Lung microvascular endothelial cell (primary cell): ENCODE measurements around the gene LDLRAD4. TPM values are rescaled to one million over a fixed set of nuclear protein-coding genes. Genes with fewer than 3 reads are reported as not detected.

Source experiments
- DNase-seq, 2 donors: peaks; one replicate each; pipeline versions ENCODE4 v3.0.0 to v3.0.0-alpha.2; 2010; ENCODE audit warnings: low read depth in 2 of 2
- total RNA-seq: library from RNA; depleted of rRNA; stranded (reverse); fragments of >200 nt; gene quantifications from 2 replicates; pipeline ENCODE4 v1.2.1, GENCODE V29; 2014

LDLRAD4 gene
- total RNA-seq, 1 donor from 2014 or later = 22.2 TPM

DNA sequence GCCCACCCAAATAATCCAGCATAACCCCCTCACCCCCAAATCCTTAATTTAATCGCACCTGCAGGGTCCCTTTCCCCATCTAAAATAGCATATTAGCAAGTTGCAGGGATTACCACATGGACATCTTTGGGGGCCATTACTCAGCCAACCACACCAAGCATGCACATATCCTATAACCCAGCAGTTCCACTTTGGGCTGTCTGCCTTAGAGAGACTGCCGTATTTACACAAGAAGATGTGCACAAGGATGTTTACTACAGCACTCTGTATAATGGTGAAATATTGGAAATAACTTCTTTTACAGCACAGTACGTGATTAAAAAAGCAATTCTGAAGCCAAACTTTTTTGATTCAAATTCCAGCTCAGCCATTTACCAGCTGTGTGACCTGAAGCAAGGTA lies 17.3 kb upstream of the LDLRAD4 start:
- no peak for DNase-seq

DNA sequence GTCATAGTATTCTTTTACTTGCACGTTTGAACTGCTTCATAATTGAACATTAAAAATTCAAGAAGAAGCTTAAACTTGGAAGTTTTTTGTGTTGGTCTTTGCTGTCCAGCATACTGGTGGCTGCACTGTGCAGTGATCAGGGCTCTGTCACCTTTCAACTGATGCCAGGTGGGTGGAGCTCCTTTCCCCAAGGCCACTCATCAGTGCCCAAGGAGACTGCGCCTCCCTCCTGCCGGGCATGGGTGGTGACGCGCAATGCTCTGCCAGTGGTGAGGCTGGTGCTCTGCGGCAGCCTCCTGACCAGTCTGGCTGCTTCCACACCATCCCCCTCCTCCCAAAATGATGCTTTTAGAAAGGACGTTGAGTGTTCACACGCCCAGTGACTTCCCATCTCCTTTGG lies 16.0 kb upstream of the LDLRAD4 start:
- no peak for DNase-seq

DNA sequence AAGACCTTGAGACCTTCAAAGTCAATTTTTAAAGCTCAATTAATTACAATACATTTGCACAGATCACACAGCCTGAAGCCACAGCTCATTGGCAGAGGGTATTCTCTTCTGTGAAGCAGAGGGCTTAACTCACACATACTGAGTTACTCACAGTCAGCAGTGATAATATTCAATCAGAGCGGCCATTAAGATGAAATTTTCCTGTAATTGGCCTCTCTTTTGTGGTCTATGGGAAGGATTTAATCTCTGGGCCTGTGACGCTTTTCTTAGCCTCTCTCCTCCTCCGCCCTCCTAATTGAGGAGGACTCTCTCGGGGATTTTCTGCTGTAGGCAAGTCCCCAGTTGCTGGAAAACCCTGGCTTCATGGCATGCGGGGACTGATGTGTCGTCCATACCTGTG lies 12.3 kb upstream of the LDLRAD4 start:
- no peak for DNase-seq

DNA sequence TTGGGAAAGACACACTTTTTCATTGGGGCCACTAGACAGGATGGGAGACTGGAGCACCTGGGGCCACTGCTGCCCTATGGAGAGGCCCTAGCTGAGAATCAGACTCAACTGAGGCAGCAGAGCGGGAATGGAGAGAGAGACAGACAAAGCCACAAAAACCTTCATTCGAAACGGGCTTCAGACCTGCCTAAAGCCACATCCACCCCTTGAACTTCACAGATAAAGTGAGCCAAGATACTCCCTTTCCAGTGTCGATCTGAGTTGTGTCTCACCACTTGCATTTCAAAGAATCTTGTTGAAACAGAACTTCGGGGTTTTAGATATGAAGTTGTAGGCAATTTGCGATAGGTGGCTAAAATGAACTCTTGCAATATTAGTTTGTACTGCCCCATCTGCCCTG lies 11.3 kb upstream of the LDLRAD4 start:
- DNase-seq = no peak

DNA sequence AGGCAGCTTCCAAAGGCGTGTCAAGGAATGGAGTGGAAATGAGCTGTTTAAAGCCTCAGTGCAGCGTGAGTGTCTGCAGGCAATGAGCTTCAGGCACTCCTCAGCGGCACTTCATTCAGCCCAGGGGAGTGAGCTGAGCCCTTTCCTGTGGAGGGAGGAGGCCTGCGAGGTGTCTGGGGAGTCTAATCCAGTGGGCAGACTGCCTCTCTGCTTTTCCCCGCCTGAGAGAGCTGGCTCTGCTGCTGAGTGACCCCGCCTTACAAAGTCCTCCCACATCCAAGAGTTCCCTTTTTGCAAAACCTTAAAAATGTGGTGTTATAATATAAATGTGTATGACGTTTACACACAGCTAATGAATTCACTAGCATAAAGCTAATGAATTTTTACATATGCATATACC lies 7.0 kb upstream of the LDLRAD4 start:
- DNase-seq = no peak

DNA sequence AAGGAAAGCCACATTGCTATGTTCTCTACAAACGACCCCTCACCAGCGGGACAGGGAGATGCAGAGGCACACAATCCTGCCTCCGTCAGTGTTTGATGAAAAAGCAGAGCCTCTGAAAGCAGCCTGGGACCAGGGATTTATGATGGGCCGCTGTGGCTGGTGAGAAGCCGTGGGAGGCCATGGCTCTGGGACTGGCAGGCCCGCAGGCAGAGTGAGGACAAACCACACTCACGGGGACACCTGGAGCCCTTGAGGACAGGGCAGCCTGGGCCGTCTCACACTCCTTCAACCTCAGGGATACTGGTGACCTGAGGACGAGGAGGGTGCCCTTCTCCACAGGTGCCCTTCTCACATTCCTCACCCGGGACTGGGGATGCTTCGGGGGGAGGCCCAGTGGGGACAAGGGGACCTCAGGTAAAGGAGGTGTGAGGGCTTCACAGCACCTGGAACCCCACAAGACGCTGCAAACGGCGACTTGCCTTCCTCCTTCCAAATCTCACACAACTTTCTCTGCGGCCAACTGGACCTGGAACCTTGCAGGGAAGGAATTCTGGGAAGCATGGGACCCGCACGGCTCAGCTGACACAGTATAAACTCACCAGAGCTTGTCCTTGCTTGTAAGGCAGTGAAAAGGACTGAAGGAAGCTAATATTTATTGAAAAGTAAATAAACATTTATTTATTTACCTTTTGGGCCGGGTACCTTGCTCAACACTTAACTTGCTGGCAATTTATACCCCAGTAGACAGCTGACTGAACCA lies 5.3 kb upstream of the LDLRAD4 start:
- no peak for DNase-seq

DNA sequence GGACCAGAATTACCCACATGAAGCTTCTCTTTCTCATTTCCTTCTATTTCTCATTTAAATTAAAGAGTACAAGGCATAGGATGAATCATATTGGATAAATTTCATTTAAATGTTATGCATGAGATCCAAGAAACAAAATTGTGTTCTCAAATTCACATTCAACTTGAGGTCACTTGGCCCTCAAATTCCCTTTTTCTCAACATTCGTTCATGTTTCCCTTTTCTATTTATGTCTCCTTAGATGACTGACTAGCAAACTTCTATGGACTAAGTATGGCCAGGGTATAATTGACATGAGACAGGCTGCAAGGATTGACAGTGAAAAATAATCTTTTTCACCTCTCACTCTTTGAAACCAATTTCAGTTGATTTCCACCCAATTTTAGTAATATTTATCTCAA lies 4.0 kb upstream of the LDLRAD4 start:
- DNase-seq = no peak

DNA sequence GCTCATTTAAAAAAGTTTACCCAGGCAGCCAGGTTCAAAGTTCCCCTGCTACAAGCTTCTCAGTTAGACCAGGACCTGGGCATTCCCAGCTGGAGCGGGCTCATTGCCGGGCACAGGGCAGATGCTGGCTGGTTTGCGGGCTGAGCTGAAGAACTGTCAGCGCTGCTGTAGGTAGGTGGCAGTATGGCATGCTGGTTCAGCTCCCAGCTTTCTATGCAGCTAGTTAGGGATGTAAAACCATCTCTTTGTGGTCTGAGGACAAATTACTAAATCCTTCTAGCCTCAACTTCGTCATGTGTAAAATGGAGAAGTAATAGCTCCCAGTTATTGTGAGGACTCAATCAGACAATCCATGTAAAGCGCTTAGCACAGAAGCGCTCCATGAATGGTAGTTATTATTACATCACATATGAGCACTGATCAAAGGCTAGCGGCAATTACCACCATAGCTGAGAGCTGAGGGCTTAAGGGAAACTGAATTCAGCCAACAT lies 2.4 kb upstream of the LDLRAD4 start:
- peak; percentile 76 to 89 for DNase-seq

DNA sequence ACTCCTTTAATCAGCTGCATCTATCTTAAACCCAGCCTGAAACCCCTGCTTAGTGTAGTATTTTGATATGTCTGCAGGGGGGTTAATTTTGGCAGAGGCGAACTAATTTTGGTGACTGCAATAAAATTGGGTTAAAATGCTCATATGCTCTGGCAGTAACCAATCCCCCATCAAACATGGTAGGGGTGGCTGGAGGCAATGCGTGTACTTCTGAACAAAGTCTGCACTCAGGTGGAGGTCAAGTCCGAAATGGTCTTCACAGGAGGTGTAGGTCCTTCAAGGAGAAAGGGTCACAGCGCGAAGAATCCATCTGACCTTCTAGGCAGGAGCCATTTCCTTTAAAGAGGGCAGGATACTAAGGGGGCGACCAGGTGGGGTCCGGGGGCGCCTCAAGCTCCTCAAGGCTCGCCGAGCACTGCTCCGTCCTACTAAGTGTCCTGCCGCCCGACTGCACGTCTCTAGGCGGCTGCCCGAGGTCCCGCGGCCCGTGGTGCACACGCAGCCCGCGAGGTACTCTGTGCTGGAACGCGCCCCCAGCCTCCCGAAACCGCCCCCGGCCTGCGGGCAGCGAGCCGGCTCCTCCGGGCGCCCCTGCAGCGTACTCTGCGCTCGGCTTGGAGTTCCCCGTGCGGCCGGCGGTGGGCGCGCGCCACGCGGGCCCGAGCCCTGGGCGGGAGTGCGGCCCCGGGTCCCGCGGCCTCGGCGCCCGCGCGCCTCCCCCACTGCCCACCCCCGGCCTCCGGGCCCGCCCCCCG lies 1.7 kb upstream of the LDLRAD4 start:
- peak; percentile 22 to 74 for DNase-seq

DNA sequence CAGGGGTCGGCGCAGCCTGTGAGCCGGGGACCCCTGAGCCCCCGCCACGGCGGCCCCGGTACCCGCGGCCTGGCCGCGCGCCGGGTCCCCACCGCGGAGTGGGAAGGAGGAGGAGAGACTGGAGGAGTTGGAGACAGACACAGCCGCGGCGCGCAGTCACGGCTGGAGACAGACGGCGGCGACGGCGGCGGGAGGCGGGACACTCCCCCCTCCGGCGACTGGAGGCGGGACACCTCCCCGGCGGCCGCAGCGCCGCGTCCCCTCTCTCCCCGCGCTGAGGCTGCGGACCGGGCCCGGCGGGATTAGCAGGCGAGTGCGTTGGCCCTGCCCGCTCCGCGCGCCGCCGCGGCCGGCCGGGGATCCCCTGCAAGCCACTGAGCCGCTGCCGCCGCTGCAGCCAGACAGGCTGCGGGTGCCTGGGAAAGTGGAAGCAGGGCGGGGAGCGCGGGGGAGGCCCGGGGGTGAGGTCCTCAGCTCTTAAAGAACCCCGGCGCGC lies 1.0 kb upstream of the LDLRAD4 start:
- DNase-seq = peak; percentile 45 to 71

DNA sequence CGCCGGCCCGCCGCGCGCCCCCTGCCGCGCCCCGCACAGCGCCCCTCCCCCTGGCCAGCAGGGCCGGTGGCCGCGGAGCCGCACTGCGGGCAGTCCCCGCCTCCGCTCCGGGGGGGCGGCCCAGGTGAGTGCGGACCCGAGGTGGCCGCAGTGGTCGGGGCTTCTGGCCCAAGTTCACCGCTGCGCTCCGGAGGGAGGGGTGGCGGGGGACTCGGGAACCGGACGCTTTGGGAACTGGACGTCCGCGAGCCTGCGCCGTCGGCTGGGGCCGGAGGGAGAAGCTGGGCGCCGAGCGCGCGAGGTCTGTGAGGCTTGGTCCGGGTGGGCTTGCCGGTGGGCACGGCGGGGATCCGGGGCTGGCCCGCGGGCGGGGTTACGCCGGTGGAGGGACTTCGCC lies 591 bp upstream of the LDLRAD4 start:
- DNase-seq = peak in 1 of 2 donors; percentile 51

DNA sequence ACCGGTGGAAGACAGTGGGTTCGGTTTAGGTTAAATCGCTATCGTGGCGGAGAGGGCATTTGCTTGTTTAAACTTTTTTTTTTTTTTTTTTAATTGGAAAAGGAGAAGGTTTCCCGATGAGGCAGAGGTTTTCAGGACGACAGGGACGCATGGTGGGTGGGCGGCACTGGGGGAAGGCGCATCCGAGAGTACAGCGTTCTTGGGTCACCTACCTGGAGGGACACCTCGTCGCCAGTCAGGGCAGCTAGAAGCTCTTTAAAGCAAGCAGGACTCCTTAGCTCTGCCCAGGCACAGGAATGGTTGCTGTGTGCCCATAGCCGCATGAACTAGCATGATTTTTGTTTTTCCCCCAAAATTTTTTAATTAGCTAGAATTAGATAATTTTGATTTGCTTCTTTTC lies 437 bp downstream of the LDLRAD4 start:
- DNase-seq = no peak

DNA sequence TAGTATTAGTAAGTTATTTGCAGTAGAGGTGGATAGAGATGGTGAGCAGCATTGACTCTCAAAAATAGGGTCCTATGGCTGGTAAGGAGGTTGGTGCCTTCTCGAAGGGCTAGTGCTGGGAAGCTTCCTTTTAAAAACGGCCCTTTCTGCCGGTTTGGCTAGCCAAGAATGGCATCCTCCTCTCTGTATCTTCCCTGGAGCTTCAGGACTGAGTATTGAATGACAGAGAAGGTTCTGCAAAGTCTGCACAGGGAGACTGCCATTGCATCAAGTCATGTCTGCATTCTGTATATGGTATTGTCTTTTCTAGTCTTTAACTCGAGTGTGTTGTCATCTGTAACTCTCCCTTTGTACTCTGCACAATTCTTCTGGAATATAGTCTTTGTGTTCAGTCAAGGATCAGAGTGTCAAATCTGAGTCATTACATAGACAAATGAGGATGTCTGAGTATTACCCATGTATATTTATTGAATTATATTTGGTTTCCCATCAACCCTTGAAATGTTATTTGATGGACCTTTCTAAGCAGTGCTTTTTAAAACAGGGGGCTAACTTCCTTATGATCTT lies 1.1 kb downstream of the LDLRAD4 start:
- no peak for DNase-seq

DNA sequence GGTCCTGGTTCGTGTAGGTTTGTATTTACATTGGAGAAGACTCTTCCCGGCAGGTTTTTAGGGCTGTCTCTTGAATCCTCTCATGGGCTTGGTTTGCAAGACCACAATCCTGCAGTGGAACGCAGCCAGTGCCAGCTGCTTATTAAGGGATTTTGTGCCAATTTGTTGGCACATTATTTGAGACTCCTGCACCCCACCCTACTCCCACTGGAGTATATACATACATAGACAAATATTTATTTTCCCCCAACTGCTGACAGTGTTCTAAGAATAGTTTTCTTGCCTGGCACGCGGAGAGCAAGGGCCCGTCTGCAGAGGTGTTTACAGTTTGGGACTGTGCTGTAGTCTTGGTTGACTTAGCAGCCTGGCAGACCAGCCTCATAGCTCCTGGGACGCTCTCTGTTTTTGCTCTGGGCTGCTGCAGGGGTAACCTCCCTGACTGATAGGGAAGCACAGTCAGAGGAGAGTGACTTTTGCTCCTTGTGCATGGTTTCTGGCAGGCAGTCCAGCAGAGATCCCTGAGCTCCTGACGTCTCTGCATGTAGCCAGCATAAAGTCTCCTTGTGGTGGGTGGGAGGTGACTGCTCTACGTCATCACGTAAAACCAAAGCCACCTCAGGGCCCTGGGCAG lies 1.9 kb downstream of the LDLRAD4 start:
- no peak for DNase-seq

DNA sequence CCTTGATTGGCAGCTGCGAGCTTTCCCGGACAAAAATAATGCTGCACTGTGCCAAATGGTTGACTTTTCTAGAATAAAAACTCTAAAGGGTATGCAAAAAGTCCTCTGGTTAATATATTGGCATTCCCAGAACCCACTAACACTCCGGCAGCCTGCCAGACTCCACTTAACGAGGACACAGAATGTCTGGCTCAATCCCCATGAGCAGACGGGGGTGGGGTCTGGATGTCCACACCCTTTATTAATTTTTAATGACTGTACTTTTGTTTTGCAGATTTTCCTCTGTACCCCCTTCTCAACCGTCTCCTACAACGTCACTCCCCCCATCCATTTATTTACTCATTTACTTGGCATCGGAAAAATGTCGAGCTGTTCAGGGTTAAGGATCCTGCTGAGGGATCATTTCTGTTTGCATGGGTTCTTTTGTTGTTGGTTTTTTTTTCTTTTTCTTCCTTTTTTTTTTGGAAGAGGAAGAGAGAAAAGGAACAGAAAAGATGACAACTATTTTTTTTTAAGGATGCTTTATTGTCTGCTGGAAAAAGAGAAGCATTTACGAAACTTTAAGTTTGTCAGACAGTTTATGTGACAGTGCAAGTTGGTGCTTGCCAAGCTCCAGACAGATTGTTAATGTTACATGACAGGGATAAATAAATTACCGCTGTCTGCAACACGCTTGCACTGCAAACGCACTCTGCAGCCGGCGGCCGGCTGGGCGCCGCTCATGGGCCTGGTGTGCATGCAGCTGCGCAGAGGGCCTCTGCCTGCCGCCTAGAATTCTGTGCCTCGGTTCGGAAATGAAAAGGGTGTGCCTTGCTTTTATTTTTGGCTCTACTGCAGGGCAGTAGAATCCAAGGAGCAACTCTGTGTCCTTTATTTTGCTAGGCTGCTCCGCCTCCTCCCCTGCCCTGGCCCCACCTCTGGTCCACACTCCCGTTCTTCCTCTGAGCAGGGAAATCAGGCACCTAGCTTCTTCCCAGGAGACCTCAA lies 3.6 kb downstream of the LDLRAD4 start:
- DNase-seq = no peak

DNA sequence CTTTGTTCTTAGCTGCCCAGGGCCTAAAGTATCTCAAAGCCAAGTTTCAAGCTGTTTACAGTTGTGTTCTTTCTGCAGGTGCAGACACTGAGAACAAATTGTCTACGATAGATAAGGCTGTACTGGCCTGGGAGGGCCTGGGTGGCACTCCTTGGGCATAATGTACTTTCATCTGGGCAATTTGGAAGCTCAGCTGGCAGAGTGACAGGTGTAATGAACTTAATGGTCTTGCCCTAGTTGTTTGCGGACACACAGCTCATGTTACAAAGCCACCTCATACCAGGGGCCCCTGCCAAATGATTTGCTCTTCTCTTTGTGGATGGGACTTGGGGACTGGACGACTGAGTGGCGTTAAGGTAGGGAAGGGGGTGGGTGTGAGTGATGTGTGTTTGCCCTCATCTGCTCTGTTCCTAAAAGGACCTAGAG lies 4.3 kb downstream of the LDLRAD4 start:
- peak in 1 of 2 donors; percentile 24 for DNase-seq

DNA sequence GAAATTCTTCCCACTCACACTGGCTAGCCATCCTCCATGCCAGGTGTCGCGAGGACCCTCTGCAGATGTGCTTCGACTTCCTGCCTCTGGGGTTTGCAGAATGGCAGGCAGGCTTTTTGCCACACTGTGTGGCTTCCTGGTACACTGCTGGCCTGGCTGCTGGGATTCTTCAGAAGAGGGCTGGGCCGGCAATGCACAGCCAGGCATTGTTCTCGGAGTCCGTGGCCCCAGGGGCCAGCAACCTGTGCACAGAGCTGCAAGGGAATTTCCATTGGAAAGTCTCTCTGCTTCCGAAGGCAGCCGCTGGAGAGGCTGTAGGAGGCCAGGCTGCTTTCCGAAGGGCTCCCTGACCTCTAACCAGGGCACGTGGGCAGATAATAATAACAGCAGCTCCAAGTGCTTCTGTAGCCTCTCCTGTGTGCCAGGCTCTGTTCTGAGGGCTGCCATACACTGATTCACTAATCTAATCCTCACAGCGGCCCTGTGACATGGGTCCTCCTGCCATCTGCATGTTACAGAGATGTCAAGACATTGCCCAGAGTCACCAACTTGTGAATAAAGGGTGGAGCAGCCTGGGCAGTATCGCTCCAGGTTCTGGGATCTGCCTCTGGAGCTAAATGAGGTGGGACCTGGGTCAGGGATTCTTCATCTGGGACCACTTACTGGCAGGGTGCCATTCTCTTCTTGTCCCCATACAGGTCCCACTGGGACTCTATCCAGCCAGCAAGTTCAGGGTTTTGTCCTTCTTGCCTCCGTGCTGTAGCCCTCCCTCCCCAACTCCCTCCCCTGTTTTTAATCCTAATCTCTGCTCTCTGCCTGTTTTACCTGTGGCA lies 5.0 kb downstream of the LDLRAD4 start:
- DNase-seq = peak in 1 of 2 donors; percentile 77

DNA sequence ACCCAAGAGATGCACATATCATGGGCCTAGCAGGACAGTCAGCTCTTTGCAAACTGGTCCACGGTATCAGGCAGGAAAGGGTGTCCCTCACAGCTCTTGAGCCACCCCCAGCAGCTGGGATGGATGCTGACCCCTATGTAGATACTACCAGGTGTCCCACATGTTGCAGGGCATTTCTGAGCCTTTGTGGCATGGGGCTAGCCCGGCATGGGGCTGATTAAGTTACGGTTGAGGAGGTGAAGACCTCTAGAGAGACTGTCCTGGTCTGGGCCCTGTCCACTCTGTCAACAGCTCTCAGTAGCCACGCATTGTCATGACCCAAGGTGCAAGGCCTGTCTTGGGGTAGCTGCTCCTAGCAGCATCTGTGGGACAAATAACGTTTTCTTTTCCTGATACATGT lies 6.7 kb downstream of the LDLRAD4 start:
- no peak for DNase-seq

DNA sequence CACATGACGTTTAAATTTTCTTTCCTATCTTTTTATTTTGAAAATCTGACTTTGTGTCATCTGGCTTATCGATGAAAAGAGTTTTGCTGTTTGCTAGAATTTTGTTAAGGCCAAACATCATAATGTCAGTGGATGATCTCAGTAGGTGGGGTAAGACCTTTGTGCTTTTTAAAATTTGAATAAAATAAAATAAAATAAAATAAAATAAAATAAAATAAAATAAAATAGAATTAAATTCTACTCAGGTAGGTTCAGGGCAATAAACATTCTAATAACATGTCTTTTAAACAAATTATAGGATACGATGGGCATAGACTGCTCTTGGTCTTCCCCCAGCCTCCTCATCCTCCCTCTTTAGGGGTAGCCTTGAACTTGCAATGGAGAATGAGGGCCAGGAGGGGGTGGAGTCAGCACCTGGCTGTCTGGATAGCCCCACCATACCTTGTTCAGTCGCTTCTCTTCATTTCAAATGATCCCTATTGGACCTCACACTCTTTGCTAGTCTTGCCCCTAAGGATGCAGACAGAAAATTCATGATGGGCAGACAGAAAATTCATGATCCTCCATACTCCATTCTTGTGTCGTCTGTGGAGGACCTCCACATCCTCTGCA lies 8.1 kb downstream of the LDLRAD4 start:
- DNase-seq = no peak
